IMR-90 (cell line): ENCODE data around the gene CCDC28B. TPM values are rescaled to one million over a fixed set of nuclear protein-coding genes. Genes with fewer than 3 reads are reported as not detected.

Source experiments
- ATAC-seq: fragments of 200-7000 bp; cut with Tn5 transposase; 2 replicates; pipeline ENCODE4 v1.9.1; 2020; ENCODE audit warnings: low read depth, mild to moderate bottlenecking, moderate library complexity
- BruUV-seq: library from RNA; stranded (reverse); fragments of 400-500 nt; replicated peaks from 2 replicates; lab custom pipeline; 2021; lab: Mats Ljungman, UMichigan
- CTCF ChIA-PET: fragments of 300-600 bp; formaldehyde crosslinking; extraction: SDS; loops from one replicate; lab custom pipeline; 2021; ENCODE audit warnings: antibody characterized with exemption; lab: Yijun Ruan, JAX
- POLR2A ChIA-PET: fragments of 300-600 bp; sonication (Branson Sonifier 250); formaldehyde crosslinking; loops from one replicate; lab custom pipeline; 2022; ENCODE audit warnings: antibody characterized with exemption; ENCODE audit not compliant: unreplicated experiment; lab: Charles Lee
- DNase-seq: peaks from one replicate; pipeline ENCODE4 v3.0.0; 2013
- H2AFZ ChIP-seq: replicated peaks from 2 replicates; pipeline ENCODE3; 2013; ENCODE audit warnings: low read length, mild to moderate bottlenecking; ENCODE audit not compliant: poor library complexity
- H2AK5ac ChIP-seq: 2 replicates; pipeline ENCODE4 v1.6.1; 2013; ENCODE audit warnings: low read depth, low read length, inconsistent platforms
- H2AK9ac ChIP-seq: replicated peaks from 2 replicates; pipeline ENCODE3; 2013; ENCODE audit warnings: mild to moderate bottlenecking, low read depth, low read length, moderate library complexity; ENCODE audit not compliant: poor library complexity
- H2BK120ac ChIP-seq: 2 replicates; pipeline ENCODE4 v1.6.1; 2013; ENCODE audit warnings: low read depth, low read length, inconsistent platforms
- H2BK15ac ChIP-seq: 3 replicates; pipeline ENCODE4 v1.6.1; 2013; ENCODE audit warnings: low read depth, low read length, inconsistent platforms
- H2BK20ac ChIP-seq: 2 replicates; pipeline ENCODE4 v1.6.1; 2013; ENCODE audit warnings: low read depth, mild to moderate bottlenecking, inconsistent platforms, low read length, moderate library complexity
- H2BK5ac ChIP-seq: 2 replicates; pipeline ENCODE4 v1.6.1; 2013; ENCODE audit warnings: mild to moderate bottlenecking, low read depth, low read length, inconsistent platforms; ENCODE audit not compliant: poor library complexity, severe bottlenecking
- H3K14ac ChIP-seq: replicated peaks from 2 replicates; pipeline ENCODE4 v1.6.1; 2013; ENCODE audit warnings: low read depth, low read length, inconsistent platforms
- H3K18ac ChIP-seq: 2 replicates; pipeline ENCODE4 v1.6.1; 2013; ENCODE audit warnings: low read depth, low read length, control low read depth
- H3K23ac ChIP-seq: 2 replicates; pipeline ENCODE4 v1.6.1; 2013; ENCODE audit warnings: low read depth, low read length, inconsistent platforms
- H3K27ac ChIP-seq: 2 replicates; pipeline ENCODE4 v1.5.1; 2013; ENCODE audit warnings: mild to moderate bottlenecking, control low read depth, low read length; ENCODE audit not compliant: insufficient read depth
- H3K27me3 ChIP-seq: 2 replicates; pipeline ENCODE4 v1.6.1; 2013; ENCODE audit warnings: low read length; ENCODE audit not compliant: control insufficient read depth, insufficient read depth
- H3K36me3 ChIP-seq: 2 replicates; pipeline ENCODE4 v1.6.1; 2013; ENCODE audit warnings: low read length, mixed read lengths; ENCODE audit not compliant: control insufficient read depth, insufficient read depth
- H3K4ac ChIP-seq: 2 replicates; pipeline ENCODE4 v1.6.1; 2013; ENCODE audit warnings: low read depth, low read length, inconsistent platforms
- H3K4me1 ChIP-seq: 2 replicates; pipeline ENCODE4 v1.6.1; 2013; ENCODE audit warnings: low read length, mixed read lengths; ENCODE audit not compliant: control insufficient read depth, insufficient read depth
- H3K4me2 ChIP-seq: 2 replicates; pipeline ENCODE4 v1.6.1; 2013; ENCODE audit warnings: low read depth, mild to moderate bottlenecking, control low read depth, low read length, moderate library complexity
- H3K4me3 ChIP-seq: 2 replicates; pipeline ENCODE4 v1.5.1; 2013; ENCODE audit warnings: low read depth, mild to moderate bottlenecking, control low read depth, low read length, moderate library complexity; ENCODE audit not compliant: insufficient read depth
- H3K56ac ChIP-seq: 2 replicates; pipeline ENCODE4 v1.6.1; 2013; ENCODE audit warnings: low read length, inconsistent platforms; ENCODE audit not compliant: insufficient read depth; ENCODE audit errors: extremely low read depth
- H3K79me1 ChIP-seq, 2 experiments: 2 replicates each; pipeline ENCODE4 v1.6.1; 2013; ENCODE audit warnings: low read length in 2 of 2, inconsistent platforms in 1 of 2, low read depth in 1 of 2
- H3K9ac ChIP-seq: 2 replicates; pipeline ENCODE4 v1.6.1; 2013; ENCODE audit warnings: low read depth, low read length, control low read depth
- H3K9me1 ChIP-seq: 2 replicates; pipeline ENCODE4 v1.6.1; 2013; ENCODE audit warnings: low read length, inconsistent platforms; ENCODE audit not compliant: insufficient read depth
- H3K9me3 ChIP-seq: 2 replicates; pipeline ENCODE4 v1.6.1; 2013; ENCODE audit warnings: low read length; ENCODE audit not compliant: control insufficient read depth, insufficient read depth
- H4K20me1 ChIP-seq: 2 replicates; pipeline ENCODE4 v1.6.1; 2013; ENCODE audit warnings: low read length, inconsistent platforms; ENCODE audit not compliant: insufficient read depth
- H4K5ac ChIP-seq: 2 replicates; pipeline ENCODE4 v1.6.1; 2013; ENCODE audit warnings: mild to moderate bottlenecking, low read depth, low read length, control low read depth
- H4K8ac ChIP-seq, 2 experiments: 2 replicates each; pipeline ENCODE4 v1.6.1; 2013; ENCODE audit warnings: low read depth in 2 of 2, low read length in 2 of 2, control low read depth in 1 of 2, inconsistent platforms in 1 of 2
- H4K91ac ChIP-seq: 2 replicates; pipeline ENCODE4 v1.6.1; 2013; ENCODE audit warnings: low read depth, low read length, inconsistent platforms; ENCODE audit not compliant: insufficient read depth
- MAZ ChIP-seq: IDR thresholded peaks from 2 replicates; pipeline ENCODE4 v1.6.1; 2012; ENCODE audit warnings: low read depth, mild to moderate bottlenecking, low read length, improper control_type of control experiment, moderate library complexity, borderline replicate concordance
- MXI1 ChIP-seq: IDR thresholded peaks from 2 replicates; pipeline ENCODE4 v1.6.1; 2012; ENCODE audit warnings: low read depth, mild to moderate bottlenecking, low read length, moderate library complexity, borderline replicate concordance
- POLR2A ChIP-seq: IDR thresholded peaks from 2 replicates; pipeline ENCODE4 v1.6.1; 2012; ENCODE audit warnings: mild to moderate bottlenecking, low read depth, low read length
- RFX5 ChIP-seq: IDR thresholded peaks from 2 replicates; pipeline ENCODE4 v1.8.0; 2012; ENCODE audit warnings: low read depth, mild to moderate bottlenecking, low read length, moderate library complexity
- WGBS, 2 experiments: methylation state at CpG; one replicate each; pipeline versions ENCODE4 v1.1.5 to v1.1.7; 2013; ENCODE audit warnings: missing lambda C conversion rate in 2 of 2; ENCODE audit not compliant: insufficient read length in 1 of 2; ENCODE audit errors: extremely low coverage in 2 of 2; 5-methylcytosine and 5-hydroxymethylcytosine counted together
- dilution Hi-C: fragments of 300-500 bp; cut with HindIII; formaldehyde crosslinking; loops from one replicate; pipeline ENCODE4 v1.14.3; 2018; ENCODE audit warnings: low sequenced_read_pairs; ENCODE audit not compliant: unreplicated experiment
- in situ Hi-C: fragments of 300-500 bp; cut with MboI; formaldehyde crosslinking; loops from 3 replicates; pipeline ENCODE4 v1.14.3; 2019; ENCODE audit warnings: low sequenced_read_pairs, inconsistent platforms, mixed read lengths
- intact Hi-C: fragments of 100-400 bp; cut with micrococcal nuclease; formaldehyde crosslinking; loops from 2 replicates; pipeline ENCODE4 v1.10.0; 2022
- polyA plus RNA-seq, 3 experiments: library from polyadenylated mRNA; depleted of rRNA; stranded (reverse); fragments of >200 nt; gene quantifications; 2 replicates each; pipeline ENCODE4 v1.2.3, GENCODE V29; 2012; ENCODE audit warnings: low replicate concordance in 1 of 3
- total RNA-seq: library from RNA; depleted of rRNA; stranded (reverse); fragments of >200 nt; gene quantifications from 2 replicates; pipeline ENCODE4 v1.2.3, GENCODE V29; 2012
- TF ChIP-seq, protein P1 (sequence below): fragments of 150-350 bp; IDR thresholded peaks from 2 replicates; pipeline ENCODE4 v1.6.1; 2017; ENCODE audit warnings: mild to moderate bottlenecking, antibody characterized with exemption, low read length, low read depth

Gene CCDC28B
- total and polyA plus RNA-seq, 2 of the 4 experiments (the other 2 are of a cell fraction) = 17.2 to 18.4 TPM

GRCh38 chr1:32221980-32222755 is 21.8 kb downstream of the CCDC28B start, which contains the start of the genes EIF3I and TMEM234:
Gene EIF3I (plus strand): TSS chr1:32222407. CDS start chr1:32222442, 35 bp downstream.
Gene TMEM234 (minus strand): TSS chr1:32222353. CDS start chr1:32222322, 31 bp downstream.
- Histone ChIP-seq H2AK9ac (peak within 1 kb of the TSS; percentile 98), H4K91ac (peak within 1 kb of the TSS; percentile 85), H2BK5ac (peak within 1 kb of the TSS; percentile 71), H2BK20ac (no peak within 1 kb of the TSS), H3K14ac (peak within 1 kb of the TSS; percentile 96), H2BK15ac (peak within 1 kb of the TSS; percentile 17; the same call in 1 of the 3 replicates), H3K4me1 (peaks cover 12% of the 10 kb centered on the region), H3K36me3 (peaks cover 31% of the 10 kb centered on the region), H3K23ac (peak within 1 kb of the TSS; percentile 93), H3K9ac (peak within 1 kb of the TSS; percentile 88), H2BK120ac (peak within 1 kb of the TSS; percentile 48; the same call in 1 of the 2 replicates), H3K56ac (peak within 1 kb of the TSS; percentile 92), H3K18ac (peak within 1 kb of the TSS; percentile 47), H3K27ac (peak within 1 kb of the TSS; percentile 86), H3K4me2 (peak within 1 kb of the TSS; percentile 100), H2AFZ (peak within 1 kb of the TSS; percentile 84), H3K4me3 (peak within 1 kb of the TSS; percentile 84), H3K9me1 (peaks cover 13% of the 10 kb centered on the region), H3K9me3 (no peaks in the 10 kb centered on the region), H4K8ac (peak within 1 kb of the TSS; percentile 96 to 98), H4K20me1 (0 out of 2 replicates have a peak, but pooled peaks cover 4% of the 10 kb centered on the region), H3K27me3 (no peaks in the 10 kb centered on the region), H4K5ac (peak within 1 kb of the TSS; percentile 90), H2AK5ac (peak within 1 kb of the TSS; percentile 98), H3K4ac (peak within 1 kb of the TSS; percentile 96), H3K79me1 (peaks cover 37 to 62% of the 10 kb centered on the region in 2 experiments)
- ATAC-seq (peak; percentile 89), DNase-seq (peak; percentile 91)
- dilution Hi-C loops (no loop called here), intact Hi-C loops (loop anchor here (5.0 kb wide), 1 partner anchor 70 kb away; the partner anchor contains the start of gene HDAC1), in situ Hi-C loops (no loop called here)
- 1% methylated on average over 22 of the region's 46 CpGs; no CpG with 5 or more reads in 1 of the 2 experiments for WGBS, 2 experiments
- POLR2A ChIA-PET = no interaction called here
- no peak for TF ChIP-seq RFX5
- TF ChIP-seq, protein P1, sequence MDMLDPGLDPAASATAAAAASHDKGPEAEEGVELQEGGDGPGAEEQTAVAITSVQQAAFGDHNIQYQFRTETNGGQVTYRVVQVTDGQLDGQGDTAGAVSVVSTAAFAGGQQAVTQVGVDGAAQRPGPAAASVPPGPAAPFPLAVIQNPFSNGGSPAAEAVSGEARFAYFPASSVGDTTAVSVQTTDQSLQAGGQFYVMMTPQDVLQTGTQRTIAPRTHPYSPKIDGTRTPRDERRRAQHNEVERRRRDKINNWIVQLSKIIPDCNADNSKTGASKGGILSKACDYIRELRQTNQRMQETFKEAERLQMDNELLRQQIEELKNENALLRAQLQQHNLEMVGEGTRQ = 0 out of 2 replicates have a peak, but pooled peaks have one; percentile 9
- peak; percentile 94 for TF ChIP-seq POLR2A
- TF ChIP-seq MAZ = peak; percentile 37; the same call in 1 of the 2 replicates
- peak; percentile 58; the same call in 1 of the 2 replicates for TF ChIP-seq MXI1
- CTCF ChIA-PET = no interaction called here
- TSS peak; percentile 49 for BruUV-seq
